ENCODE data around the gene PELI2.

PELI2 gene

DNA sequence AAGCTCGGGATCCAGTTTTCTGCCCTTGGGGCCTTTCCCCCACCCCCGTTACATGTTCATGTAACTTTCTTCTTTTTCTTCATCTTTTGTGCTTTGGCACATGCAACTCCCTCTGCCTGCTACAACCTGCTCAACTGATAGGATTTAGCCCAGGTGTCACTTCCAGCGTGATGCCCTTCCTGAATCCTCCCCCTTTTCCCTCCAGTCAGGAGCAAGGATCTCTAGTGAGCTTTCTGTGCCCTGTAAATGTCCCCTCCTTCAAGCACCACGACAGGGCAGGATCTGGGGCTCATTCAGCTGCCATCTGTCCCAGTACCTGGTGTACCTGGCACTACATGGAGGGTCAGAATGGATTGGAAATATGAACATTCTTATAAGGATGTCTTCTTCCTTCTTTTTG, 15.3 kb downstream of the PELI2 start:
- Histone ChIP-seq H3K36me3 (ENCODE audit: insufficient read depth, low read length) (no peaks in the 10 kb centered on the region), H3K27me3 (ENCODE audit: control insufficient read depth in 1 of 2, insufficient read depth in 2 of 2, low read length in 2 of 2) (no peaks in the 10 kb centered on the region), H3K9ac (ENCODE audit: low read length) (no peak overlapping the region), H3K4me1 (ENCODE audit: insufficient read depth, low read length) (peaks cover 66% of the 10 kb centered on the region), H3K9me3 (ENCODE audit: low read length) (no peaks in the 10 kb centered on the region), H3K4me3 (ENCODE audit: low read depth in 1 of 2, low read length in 2 of 2) (no peak overlapping the region), H3K27ac (ENCODE audit: low read depth, low read length) (no peak overlapping the region)

- H3K27me3 ChIP-seq (ENCODE audit: control insufficient read depth in 1 of 2, insufficient read depth in 2 of 2, low read length in 2 of 2) = no peaks in the 10 kb centered on the region
- H3K27ac ChIP-seq (ENCODE audit: low read depth, low read length) = no peak overlapping the region
- no peak overlapping the region for H3K9ac ChIP-seq (ENCODE audit: low read length)
- no peak overlapping the region for H3K4me3 ChIP-seq (ENCODE audit: low read depth in 1 of 2, low read length in 2 of 2)
- H3K36me3 ChIP-seq (ENCODE audit: insufficient read depth, low read length) = no peaks in the 10 kb centered on the region
- H3K9me3 ChIP-seq (ENCODE audit: low read length) = no peaks in the 10 kb centered on the region
- peaks cover 53% of the 10 kb centered on the region for H3K4me1 ChIP-seq (ENCODE audit: insufficient read depth, low read length)
Observed at GRCh38 chr14:56135001-56135400, 16.8 kb downstream of the PELI2 start.

GRCh38 chr14:56135668-56136067, 17.5 kb downstream of the PELI2 start:
- no peaks in the 10 kb centered on the region for H3K9me3 ChIP-seq (ENCODE audit: low read length)
- H3K27me3 ChIP-seq (ENCODE audit: control insufficient read depth in 1 of 2, insufficient read depth in 2 of 2, low read length in 2 of 2) = no peaks in the 10 kb centered on the region
- H3K27ac ChIP-seq (ENCODE audit: low read depth, low read length) = no peak overlapping the region
- H3K36me3 ChIP-seq (ENCODE audit: insufficient read depth, low read length) = no peaks in the 10 kb centered on the region
- H3K4me1 ChIP-seq (ENCODE audit: insufficient read depth, low read length) = peaks cover 52% of the 10 kb centered on the region
- no peak overlapping the region for H3K9ac ChIP-seq (ENCODE audit: low read length)
- no peak overlapping the region for H3K4me3 ChIP-seq (ENCODE audit: low read depth in 1 of 2, low read length in 2 of 2)

GRCh38 chr14:56136571-56137452, 18.6 kb downstream of the PELI2 start:
- Histone ChIP-seq H3K27ac (ENCODE audit: low read depth, low read length) (no peak overlapping the region), H3K4me1 (ENCODE audit: insufficient read depth, low read length) (peaks cover 42% of the 10 kb centered on the region), H3K9ac (ENCODE audit: low read length) (no peak overlapping the region), H3K36me3 (ENCODE audit: insufficient read depth, low read length) (no peaks in the 10 kb centered on the region), H3K4me3 (ENCODE audit: low read depth in 1 of 2, low read length in 2 of 2) (no peak overlapping the region), H3K9me3 (ENCODE audit: low read length) (no peaks in the 10 kb centered on the region), H3K27me3 (ENCODE audit: control insufficient read depth in 1 of 2, insufficient read depth in 2 of 2, low read length in 2 of 2) (no peaks in the 10 kb centered on the region)

GRCh38 chr14:56137453-56137807, 19.2 kb downstream of the PELI2 start:
- H3K4me3 ChIP-seq (ENCODE audit: low read depth in 1 of 2, low read length in 2 of 2) = no peak overlapping the region
- no peak overlapping the region for H3K9ac ChIP-seq (ENCODE audit: low read length)
- H3K27ac ChIP-seq (ENCODE audit: low read depth, low read length) = no peak overlapping the region
- no peaks in the 10 kb centered on the region for H3K27me3 ChIP-seq (ENCODE audit: control insufficient read depth in 1 of 2, insufficient read depth in 2 of 2, low read length in 2 of 2)
- H3K36me3 ChIP-seq (ENCODE audit: insufficient read depth, low read length) = no peaks in the 10 kb centered on the region
- no peaks in the 10 kb centered on the region for H3K9me3 ChIP-seq (ENCODE audit: low read length)
- peaks cover 36% of the 10 kb centered on the region for H3K4me1 ChIP-seq (ENCODE audit: insufficient read depth, low read length)

DNA sequence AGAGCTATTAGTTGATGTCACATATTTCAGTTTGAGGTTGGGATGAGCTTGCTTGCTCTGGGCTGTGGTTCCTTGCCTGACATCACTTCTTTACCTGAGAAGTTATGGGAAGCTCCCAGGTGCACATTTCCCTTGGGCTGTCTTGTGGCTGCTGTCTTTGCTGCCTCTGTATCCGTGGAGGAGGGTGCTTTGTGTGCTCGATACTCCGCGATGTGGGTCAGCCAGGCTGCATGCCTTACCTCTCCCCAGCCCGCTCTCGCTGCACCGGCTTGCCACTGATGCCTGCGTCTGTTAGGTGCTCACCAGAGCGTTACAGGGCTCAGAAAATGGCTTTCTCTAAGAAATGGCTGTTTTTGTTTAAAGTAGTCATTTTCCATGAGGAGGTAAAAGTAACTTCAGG, 19.6 kb downstream of the PELI2 start:
- Histone ChIP-seq H3K4me1 (ENCODE audit: insufficient read depth, low read length) (peaks cover 33% of the 10 kb centered on the region), H3K9me3 (ENCODE audit: low read length) (no peaks in the 10 kb centered on the region), H3K27me3 (ENCODE audit: control insufficient read depth in 1 of 2, insufficient read depth in 2 of 2, low read length in 2 of 2) (no peaks in the 10 kb centered on the region), H3K36me3 (ENCODE audit: insufficient read depth, low read length) (no peaks in the 10 kb centered on the region), H3K27ac (ENCODE audit: low read depth, low read length) (no peak overlapping the region), H3K4me3 (ENCODE audit: low read depth in 1 of 2, low read length in 2 of 2) (no peak overlapping the region), H3K9ac (ENCODE audit: low read length) (no peak overlapping the region)

DNA sequence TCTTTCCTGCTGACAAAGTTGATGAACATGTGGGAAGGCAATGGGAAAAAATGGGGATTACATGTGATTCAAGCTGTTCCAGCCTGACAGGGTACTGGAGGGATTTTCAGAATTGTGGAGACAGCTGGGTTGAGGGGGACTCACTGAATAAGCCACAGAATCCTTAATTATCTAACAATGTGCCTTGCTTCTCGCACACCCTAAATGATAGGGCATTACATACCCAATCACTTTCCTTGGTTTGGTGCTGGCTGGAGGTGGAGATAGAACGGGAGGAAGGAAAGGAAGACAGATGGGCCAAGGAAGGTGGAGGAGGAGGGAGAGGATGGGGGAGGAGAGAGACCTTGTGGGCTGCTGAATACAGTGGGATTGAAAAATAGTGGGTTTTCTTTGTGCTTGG, 20.7 kb downstream of the PELI2 start:
- H3K36me3 ChIP-seq (ENCODE audit: insufficient read depth, low read length) = no peaks in the 10 kb centered on the region
- no peaks in the 10 kb centered on the region for H3K9me3 ChIP-seq (ENCODE audit: low read length)
- H3K27ac ChIP-seq (ENCODE audit: low read depth, low read length) = no peak overlapping the region
- no peak overlapping the region for H3K9ac ChIP-seq (ENCODE audit: low read length)
- no peaks in the 10 kb centered on the region for H3K27me3 ChIP-seq (ENCODE audit: control insufficient read depth in 1 of 2, insufficient read depth in 2 of 2, low read length in 2 of 2)
- H3K4me1 ChIP-seq (ENCODE audit: insufficient read depth, low read length) = peaks cover 27% of the 10 kb centered on the region
- no peak overlapping the region for H3K4me3 ChIP-seq (ENCODE audit: low read depth in 1 of 2, low read length in 2 of 2)

GRCh38 chr14:56142314-56142713, 24.1 kb downstream of the PELI2 start:
- Histone ChIP-seq H3K27ac (ENCODE audit: low read depth, low read length) (no peak overlapping the region), H3K36me3 (ENCODE audit: insufficient read depth, low read length) (no peaks in the 10 kb centered on the region), H3K9me3 (ENCODE audit: low read length) (no peaks in the 10 kb centered on the region), H3K4me3 (ENCODE audit: low read depth in 1 of 2, low read length in 2 of 2) (no peak overlapping the region), H3K27me3 (ENCODE audit: control insufficient read depth in 1 of 2, insufficient read depth in 2 of 2, low read length in 2 of 2) (no peaks in the 10 kb centered on the region), H3K9ac (ENCODE audit: low read length) (no peak overlapping the region), H3K4me1 (ENCODE audit: insufficient read depth, low read length) (peaks cover 25% of the 10 kb centered on the region)

DNA sequence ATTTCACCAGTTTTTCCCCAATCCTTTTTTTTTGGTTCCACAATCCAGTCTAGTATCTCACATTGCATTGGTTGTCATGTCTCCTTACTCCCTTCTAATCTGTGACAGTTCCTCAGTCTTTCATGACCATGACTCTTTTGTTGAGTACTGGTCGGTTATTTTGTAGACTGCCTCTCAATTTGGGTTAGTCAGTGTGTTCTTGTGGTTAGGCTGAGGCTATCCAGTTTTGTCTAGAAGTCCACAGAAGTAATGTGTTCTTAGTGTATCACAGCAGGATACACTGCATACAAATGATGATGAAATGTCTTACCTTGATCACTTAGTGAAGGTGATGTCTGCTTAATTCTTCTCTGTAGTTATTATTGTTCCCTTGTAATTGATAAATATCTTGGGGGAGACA, 24.8 kb downstream of the PELI2 start:
- H3K4me1 ChIP-seq (ENCODE audit: insufficient read depth, low read length) = peaks cover 30% of the 10 kb centered on the region

DNA sequence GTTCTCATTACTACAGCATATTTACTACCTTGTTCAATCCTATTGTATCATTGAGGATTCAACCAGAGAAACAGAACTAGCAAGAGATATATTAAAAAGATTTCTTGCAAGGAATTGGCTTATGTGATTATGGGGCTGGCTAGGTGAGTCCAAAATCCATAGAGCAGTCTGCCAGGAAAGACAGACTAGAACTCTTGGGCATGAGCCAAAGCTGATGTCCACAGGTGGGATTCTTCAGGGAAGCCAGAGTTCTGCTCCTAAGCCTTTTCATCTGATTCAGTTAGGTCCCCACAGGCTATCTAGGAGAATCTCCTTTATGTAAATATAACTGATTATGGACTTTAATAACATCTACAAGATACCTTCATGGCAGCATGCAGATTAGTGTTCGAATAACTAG, 26.0 kb downstream of the PELI2 start:
- Histone ChIP-seq H3K27me3 (ENCODE audit: control insufficient read depth in 1 of 2, insufficient read depth in 2 of 2, low read length in 2 of 2) (no peaks in the 10 kb centered on the region), H3K4me1 (ENCODE audit: insufficient read depth, low read length) (peaks cover 41% of the 10 kb centered on the region), H3K9me3 (ENCODE audit: low read length) (no peaks in the 10 kb centered on the region), H3K27ac (ENCODE audit: low read depth, low read length) (no peak overlapping the region), H3K36me3 (ENCODE audit: insufficient read depth, low read length) (no peaks in the 10 kb centered on the region), H3K9ac (ENCODE audit: low read length) (no peak overlapping the region), H3K4me3 (ENCODE audit: low read depth in 1 of 2, low read length in 2 of 2) (no peak overlapping the region)

More for the DNA sequence above, 24.8 kb downstream of the PELI2 start:
- no peaks in the 10 kb centered on the region for H3K9me3 ChIP-seq (ENCODE audit: low read length)
- no peaks in the 10 kb centered on the region for H3K36me3 ChIP-seq (ENCODE audit: insufficient read depth, low read length)
- no peak overlapping the region for H3K9ac ChIP-seq (ENCODE audit: low read length)
- H3K4me3 ChIP-seq (ENCODE audit: low read depth in 1 of 2, low read length in 2 of 2) = no peak overlapping the region
- H3K27me3 ChIP-seq (ENCODE audit: control insufficient read depth in 1 of 2, insufficient read depth in 2 of 2, low read length in 2 of 2) = no peaks in the 10 kb centered on the region
- H3K27ac ChIP-seq (ENCODE audit: low read depth, low read length) = no peak overlapping the region

DNA sequence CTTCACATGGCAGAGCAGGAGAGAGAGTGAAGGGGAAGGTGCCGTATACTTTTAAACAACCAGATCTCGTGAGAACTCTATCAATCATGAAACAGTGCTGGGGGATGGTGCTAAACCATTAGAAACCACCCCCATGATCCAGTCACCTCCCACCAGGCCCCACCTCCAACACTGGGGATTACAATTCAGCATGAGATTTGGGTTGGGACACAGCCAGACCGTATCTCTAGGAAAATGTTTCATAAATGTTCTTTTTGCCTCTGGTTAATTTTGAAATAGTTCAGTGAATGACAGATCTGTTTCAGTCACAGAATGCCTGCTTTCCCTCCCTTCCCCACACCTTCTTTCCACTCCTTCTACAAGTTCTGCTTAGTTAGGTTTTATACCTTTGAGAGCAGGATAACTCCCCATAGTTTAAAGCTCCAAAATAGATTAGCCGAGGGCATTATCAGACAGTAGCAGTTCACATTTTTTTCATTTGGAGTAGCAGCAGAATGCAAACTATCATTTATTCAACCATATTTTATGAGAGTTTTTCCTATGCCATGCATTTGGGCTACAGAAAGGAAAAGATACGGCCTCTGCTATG, 27.1 kb downstream of the PELI2 start:
- Histone ChIP-seq H3K9me3 (ENCODE audit: low read length) (no peaks in the 10 kb centered on the region), H3K9ac (ENCODE audit: low read length) (no peak overlapping the region), H3K4me3 (ENCODE audit: low read depth in 1 of 2, low read length in 2 of 2) (no peak overlapping the region), H3K36me3 (ENCODE audit: insufficient read depth, low read length) (no peaks in the 10 kb centered on the region), H3K27ac (ENCODE audit: low read depth, low read length) (no peak overlapping the region), H3K4me1 (ENCODE audit: insufficient read depth, low read length) (peaks cover 52% of the 10 kb centered on the region), H3K27me3 (ENCODE audit: control insufficient read depth in 1 of 2, insufficient read depth in 2 of 2, low read length in 2 of 2) (no peaks in the 10 kb centered on the region)

DNA sequence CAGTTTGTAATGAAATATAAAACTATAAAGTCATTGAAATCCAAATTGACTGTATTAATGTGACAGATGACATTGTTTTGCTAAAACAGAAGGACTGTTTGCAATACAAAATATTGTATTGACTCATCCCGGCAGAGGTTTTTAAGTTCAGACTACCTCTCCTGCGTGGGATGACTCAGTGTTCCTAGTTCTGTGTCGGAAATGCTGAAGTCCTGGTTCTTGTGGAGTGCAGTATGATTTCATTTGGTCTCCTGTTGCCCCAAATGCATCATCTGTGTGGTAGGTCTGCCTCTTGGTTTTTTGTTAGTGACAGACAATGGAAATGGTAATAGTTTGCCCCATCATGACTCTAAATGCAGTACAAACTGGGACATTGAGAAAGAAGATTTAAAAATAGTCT, 27.8 kb downstream of the PELI2 start:
- Histone ChIP-seq H3K9me3 (ENCODE audit: low read length) (no peaks in the 10 kb centered on the region), H3K27me3 (ENCODE audit: control insufficient read depth in 1 of 2, insufficient read depth in 2 of 2, low read length in 2 of 2) (no peaks in the 10 kb centered on the region), H3K9ac (ENCODE audit: low read length) (no peak overlapping the region), H3K36me3 (ENCODE audit: insufficient read depth, low read length) (no peaks in the 10 kb centered on the region), H3K27ac (ENCODE audit: low read depth, low read length) (no peak overlapping the region), H3K4me3 (ENCODE audit: low read depth in 1 of 2, low read length in 2 of 2) (no peak overlapping the region), H3K4me1 (ENCODE audit: insufficient read depth, low read length) (peaks cover 59% of the 10 kb centered on the region)
